VCaP (cell line): ENCODE measurements around the gene DPYSL4.

Experiments used
- H3K27ac ChIP-seq: fragments of 450-650 bp; 2 replicates; pipeline ENCODE4 v1.5.1; 2017
- CTCF ChIP-seq: fragments of 450-650 bp; conservative IDR thresholded peaks from 2 replicates; pipeline ENCODE4 v1.5.1; 2017; ENCODE audit warnings: mild to moderate bottlenecking, moderate library complexity

The DPYSL4 gene

DNA sequence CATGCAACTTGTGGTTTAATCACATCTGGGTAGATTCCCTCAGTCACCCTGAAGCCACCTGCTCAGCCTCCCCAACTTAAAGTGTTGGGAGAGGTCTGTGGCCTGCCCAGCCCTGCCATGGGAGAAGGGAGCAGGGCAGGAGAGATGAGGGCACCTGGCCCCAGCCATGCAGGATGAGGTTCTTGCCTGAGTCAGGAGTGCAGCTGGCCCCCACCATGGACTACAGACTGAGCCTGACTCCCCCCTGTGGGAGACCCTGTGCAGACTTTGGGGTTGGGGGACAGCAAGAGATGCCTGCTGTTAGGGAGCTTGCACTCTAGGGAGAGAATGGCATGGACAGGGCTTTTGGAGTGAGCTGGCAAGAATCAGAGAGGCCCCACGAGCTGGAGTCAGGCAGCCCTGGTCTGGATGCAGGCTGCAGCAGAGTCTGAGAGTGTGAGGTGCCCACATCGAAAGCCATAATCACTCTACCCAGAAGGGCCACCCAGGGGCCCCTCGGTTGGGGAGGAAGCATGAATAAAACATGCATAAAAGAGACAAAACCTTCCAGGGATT is 34.7 kb upstream of the DPYSL4 start:
- H3K27ac ChIP-seq, result no peak overlapping the region
- TF ChIP-seq CTCF, result no peak

GRCh38 chr10:132152896-132153580 is 33.7 kb upstream of the DPYSL4 start:
- TF ChIP-seq CTCF, result no peak
- H3K27ac ChIP-seq, result no peak overlapping the region

- no peak for TF ChIP-seq CTCF
These were observed 33.0 kb upstream of the DPYSL4 start for GRCh38 chr10:132153616-132154217.

GRCh38 chr10:132154440-132154839 is 32.3 kb upstream of the DPYSL4 start:
- no peak for TF ChIP-seq CTCF
- no peak overlapping the region for H3K27ac ChIP-seq

More at GRCh38 chr10:132153616-132154217, 33.0 kb upstream of the DPYSL4 start:
- no peak overlapping the region for H3K27ac ChIP-seq

DNA sequence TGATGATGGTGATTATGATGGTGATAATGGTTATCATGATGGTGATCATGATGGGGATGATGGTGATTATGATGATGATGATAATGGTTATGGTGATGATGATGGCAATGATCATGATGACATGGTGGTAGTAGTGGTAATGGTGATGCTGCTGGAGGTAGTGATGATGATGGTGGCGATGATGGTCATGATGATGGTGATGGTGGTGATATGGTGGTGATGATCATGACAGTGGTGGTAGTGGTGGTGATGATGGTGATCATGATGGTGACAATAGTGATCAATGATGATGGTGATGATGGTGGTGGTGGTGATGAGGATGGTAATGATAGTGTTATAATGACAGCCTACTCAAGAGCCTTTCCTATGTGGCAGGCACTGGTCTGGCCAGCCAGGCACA is 31.8 kb upstream of the DPYSL4 start:
- TF ChIP-seq CTCF, result no peak
- H3K27ac ChIP-seq, result no peak overlapping the region

- H3K27ac ChIP-seq, result no peak overlapping the region
- no peak for TF ChIP-seq CTCF
These were observed 30.9 kb upstream of the DPYSL4 start for GRCh38 chr10:132155723-132156381.

DNA sequence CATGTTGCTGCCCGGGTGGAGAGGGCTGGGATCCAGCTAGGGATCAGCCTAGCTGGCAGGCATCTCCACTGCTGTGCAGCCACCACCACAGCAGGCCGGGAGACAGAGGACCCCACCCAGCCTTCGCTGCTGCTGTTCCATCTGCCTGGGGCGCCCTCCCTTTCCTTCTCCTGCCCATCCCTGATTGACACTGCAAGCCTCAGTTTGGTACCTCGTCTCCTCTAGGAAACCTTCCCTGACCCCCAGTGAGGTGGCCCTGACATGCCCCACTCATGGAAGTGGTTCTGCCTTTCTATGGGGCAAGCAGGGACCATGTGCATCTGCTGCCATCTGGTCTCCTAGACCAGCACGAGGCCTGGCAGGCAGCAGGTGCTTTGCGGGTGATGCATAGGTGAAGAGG is 30.4 kb upstream of the DPYSL4 start:
- no peak overlapping the region for H3K27ac ChIP-seq
- TF ChIP-seq CTCF, result no peak
